ENCODE measurements around the gene DBP. TPM values are rescaled to one million over a fixed set of nuclear protein-coding genes. Genes with fewer than 3 reads are reported as not detected.

Gene DBP
- total and polyA plus RNA-seq, 4 donors = 6.8 to 16.8 (median 9.8) TPM

DNA sequence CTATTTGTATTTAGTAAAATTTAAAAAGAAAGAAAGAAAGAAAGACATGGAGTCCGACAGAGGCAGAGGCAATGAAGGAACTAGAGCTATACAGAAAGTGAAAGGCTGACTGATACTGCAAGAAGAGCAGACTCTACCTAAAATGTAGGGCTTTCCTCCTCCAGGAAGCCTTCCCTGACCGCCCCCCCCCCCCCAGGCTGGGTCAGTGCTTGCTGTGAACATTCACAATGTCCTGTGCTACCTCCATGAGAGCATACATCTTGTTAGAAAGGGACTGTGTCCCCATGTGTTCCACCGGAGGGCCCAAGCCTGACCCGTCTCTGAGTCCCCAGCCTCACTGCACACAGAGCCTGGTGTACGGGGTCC lies 14.5 kb upstream of the DBP start:
- Histone ChIP-seq H3K9ac (ENCODE audit: insufficient read depth in 1 of 2, low read length in 2 of 2) (no peak overlapping the region), H3K9me3 (ENCODE audit: control insufficient read depth in 4 of 4, insufficient read depth in 3 of 4, low read length in 3 of 4) (no peaks in the 10 kb centered on the region), H3K4me1 (ENCODE audit: control insufficient read depth in 5 of 5, insufficient read depth in 5 of 5, low read length in 5 of 5) (peaks cover 0 to 6% (median 0%) of the 10 kb centered on the region in 5 donors), H3K36me3 (ENCODE audit: control insufficient read depth in 4 of 4, insufficient read depth in 4 of 4, low read length in 4 of 4) (no peaks in the 10 kb centered on the region), H3K27me3 (ENCODE audit: control insufficient read depth in 3 of 3, insufficient read depth in 3 of 3, low read length in 2 of 3) (no peaks in the 10 kb centered on the region), H3K27ac (ENCODE audit: low read depth in 1 of 2, low read length in 1 of 2) (no peak overlapping the region), H3K4me3 (no peak overlapping the region)
- 67 to 82% methylated on average over 5 of the region's 5 CpGs for WGBS, 2 donors
- ATAC-seq (ENCODE audit: insufficient read depth, low FRiP score) = no peak
- TF ChIP-seq CTCF (IDR thresholded peaks at IDR 0.05; ENCODE audit: control extremely low read depth, extremely low read depth) = no peak
- DNase-seq = no peak

GRCh38 chr19:48650974-48651682 lies 13.9 kb upstream of the DBP start:
- WGBS, 2 donors = 92 to 96% methylated on average over 12 of the region's 12 CpGs
- ATAC-seq (ENCODE audit: insufficient read depth, low FRiP score) (no peak), DNase-seq (no peak)
- H3K27me3 ChIP-seq (ENCODE audit: control insufficient read depth in 3 of 3, insufficient read depth in 3 of 3, low read length in 2 of 3) = no peaks in the 10 kb centered on the region
- no peak overlapping the region for H3K4me3 ChIP-seq
- H3K36me3 ChIP-seq (ENCODE audit: control insufficient read depth in 4 of 4, insufficient read depth in 4 of 4, low read length in 4 of 4) = no peaks in the 10 kb centered on the region
- peaks cover 0 to 9% (median 0%) of the 10 kb centered on the region in 5 donors for H3K4me1 ChIP-seq (ENCODE audit: control insufficient read depth in 5 of 5, insufficient read depth in 5 of 5, low read length in 5 of 5)
- no peak overlapping the region for H3K27ac ChIP-seq (ENCODE audit: low read depth in 1 of 2, low read length in 1 of 2)
- no peak overlapping the region for H3K9ac ChIP-seq (ENCODE audit: insufficient read depth in 1 of 2, low read length in 2 of 2)
- no peak for TF ChIP-seq CTCF (IDR thresholded peaks at IDR 0.05; ENCODE audit: control extremely low read depth, extremely low read depth)
- H3K9me3 ChIP-seq (ENCODE audit: control insufficient read depth in 4 of 4, insufficient read depth in 3 of 4, low read length in 3 of 4) = no peaks in the 10 kb centered on the region

GRCh38 chr19:48648134-48648533 lies 11.0 kb upstream of the DBP start:
- DNase-seq (no peak), ATAC-seq (ENCODE audit: insufficient read depth, low FRiP score) (no peak)
- H3K36me3 ChIP-seq (ENCODE audit: control insufficient read depth in 4 of 4, insufficient read depth in 4 of 4, low read length in 4 of 4) = no peaks in the 10 kb centered on the region
- no peak for TF ChIP-seq CTCF (IDR thresholded peaks at IDR 0.05; ENCODE audit: control extremely low read depth, extremely low read depth)
- H3K4me1 ChIP-seq (ENCODE audit: control insufficient read depth in 5 of 5, insufficient read depth in 5 of 5, low read length in 5 of 5) = peaks cover 0 to 20% (median 0%) of the 10 kb centered on the region in 5 donors
- no peak overlapping the region for H3K9ac ChIP-seq (ENCODE audit: insufficient read depth in 1 of 2, low read length in 2 of 2)
- no peak overlapping the region for H3K4me3 ChIP-seq
- no peaks in the 10 kb centered on the region for H3K27me3 ChIP-seq (ENCODE audit: control insufficient read depth in 3 of 3, insufficient read depth in 3 of 3, low read length in 2 of 3)
- no peak overlapping the region for H3K27ac ChIP-seq (ENCODE audit: low read depth in 1 of 2, low read length in 1 of 2)
- WGBS, 2 donors = 84% methylated on average over 2 of the region's 2 CpGs
- H3K9me3 ChIP-seq (ENCODE audit: control insufficient read depth in 4 of 4, insufficient read depth in 3 of 4, low read length in 3 of 4) = no peaks in the 10 kb centered on the region
